ENCODE measurements around the gene SHANK3.

DNA sequence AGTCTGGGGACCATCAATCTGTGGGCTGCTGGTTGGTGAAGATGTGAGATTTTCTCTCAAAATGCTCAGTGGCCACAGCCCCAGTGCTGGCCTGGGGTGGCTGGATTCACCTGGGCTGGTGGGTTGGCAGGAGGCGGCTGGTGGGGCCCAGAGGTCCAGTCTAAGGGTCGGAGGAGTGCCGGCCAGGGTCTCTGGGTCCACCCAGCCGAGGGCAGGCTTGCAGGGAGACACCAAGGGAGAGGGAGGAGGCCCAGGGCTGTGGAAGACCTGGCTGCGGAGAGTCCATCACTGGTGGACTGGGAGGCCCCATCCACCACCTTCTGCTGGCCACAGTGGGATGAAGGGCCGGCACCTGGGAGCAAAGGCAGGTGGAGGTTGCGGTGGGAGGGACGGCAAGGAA, 582 bp upstream of the SHANK3 start:
- TF ChIP-seq EZH2phosphoT487 (IDR thresholded peaks at IDR 0.05; ENCODE audit: borderline replicate concordance, low read depth, low read length) = no peak
- TF ChIP-seq, protein P1, sequence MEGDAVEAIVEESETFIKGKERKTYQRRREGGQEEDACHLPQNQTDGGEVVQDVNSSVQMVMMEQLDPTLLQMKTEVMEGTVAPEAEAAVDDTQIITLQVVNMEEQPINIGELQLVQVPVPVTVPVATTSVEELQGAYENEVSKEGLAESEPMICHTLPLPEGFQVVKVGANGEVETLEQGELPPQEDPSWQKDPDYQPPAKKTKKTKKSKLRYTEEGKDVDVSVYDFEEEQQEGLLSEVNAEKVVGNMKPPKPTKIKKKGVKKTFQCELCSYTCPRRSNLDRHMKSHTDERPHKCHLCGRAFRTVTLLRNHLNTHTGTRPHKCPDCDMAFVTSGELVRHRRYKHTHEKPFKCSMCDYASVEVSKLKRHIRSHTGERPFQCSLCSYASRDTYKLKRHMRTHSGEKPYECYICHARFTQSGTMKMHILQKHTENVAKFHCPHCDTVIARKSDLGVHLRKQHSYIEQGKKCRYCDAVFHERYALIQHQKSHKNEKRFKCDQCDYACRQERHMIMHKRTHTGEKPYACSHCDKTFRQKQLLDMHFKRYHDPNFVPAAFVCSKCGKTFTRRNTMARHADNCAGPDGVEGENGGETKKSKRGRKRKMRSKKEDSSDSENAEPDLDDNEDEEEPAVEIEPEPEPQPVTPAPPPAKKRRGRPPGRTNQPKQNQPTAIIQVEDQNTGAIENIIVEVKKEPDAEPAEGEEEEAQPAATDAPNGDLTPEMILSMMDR (conservative IDR thresholded peaks at IDR 0.05; ENCODE audit: low read length) = no peak

All from OCI-LY7 (cell line).